Measurements from ENCODE around the gene KHK.

Gene KHK

GRCh38 chr2:27121906-27122305, 35.3 kb downstream of the KHK start (continued):
- TF ChIP-seq MZF1 (tag by site-specific recombination; IDR thresholded peaks at IDR 0.05; ENCODE audit: borderline replicate concordance) (no peak), ZNF239 (tag by site-specific recombination; IDR thresholded peaks at IDR 0.05) (no peak), ZNF404 (tag by site-specific recombination; IDR thresholded peaks at IDR 0.05) (no peak), ZNF558 (tag by site-specific recombination; IDR thresholded peaks at IDR 0.05) (no peak), ZNF398 (tag by site-specific recombination; IDR thresholded peaks at IDR 0.05) (no peak), ZNF561 (tag by site-specific recombination; IDR thresholded peaks at IDR 0.05; ENCODE audit: borderline replicate concordance) (no peak), ZNF133 (tag by site-specific recombination; IDR thresholded peaks at IDR 0.05) (no peak), ZNF843 (tag by site-specific recombination; IDR thresholded peaks at IDR 0.05) (no peak)

DNA sequence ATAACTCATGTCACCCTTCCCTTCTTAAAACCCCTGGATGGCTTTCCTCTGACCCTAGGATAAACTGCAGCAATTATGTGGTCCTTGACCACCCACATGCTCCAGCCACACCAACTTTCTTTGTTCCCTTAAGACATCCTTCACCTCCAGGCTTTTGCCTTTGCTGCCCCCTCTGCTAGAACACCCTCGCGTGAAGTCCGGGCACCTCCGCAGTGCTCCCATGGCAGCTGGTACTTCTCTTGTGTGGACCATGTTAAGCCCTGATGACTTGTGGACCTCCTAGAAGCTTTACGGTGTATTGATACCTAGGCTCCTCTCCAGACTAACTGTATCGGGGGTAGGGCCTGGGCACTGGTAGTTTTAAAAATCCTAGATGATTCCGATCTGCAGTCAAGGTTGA, 36.2 kb downstream of the KHK start:
- TF ChIP-seq, protein P1, sequence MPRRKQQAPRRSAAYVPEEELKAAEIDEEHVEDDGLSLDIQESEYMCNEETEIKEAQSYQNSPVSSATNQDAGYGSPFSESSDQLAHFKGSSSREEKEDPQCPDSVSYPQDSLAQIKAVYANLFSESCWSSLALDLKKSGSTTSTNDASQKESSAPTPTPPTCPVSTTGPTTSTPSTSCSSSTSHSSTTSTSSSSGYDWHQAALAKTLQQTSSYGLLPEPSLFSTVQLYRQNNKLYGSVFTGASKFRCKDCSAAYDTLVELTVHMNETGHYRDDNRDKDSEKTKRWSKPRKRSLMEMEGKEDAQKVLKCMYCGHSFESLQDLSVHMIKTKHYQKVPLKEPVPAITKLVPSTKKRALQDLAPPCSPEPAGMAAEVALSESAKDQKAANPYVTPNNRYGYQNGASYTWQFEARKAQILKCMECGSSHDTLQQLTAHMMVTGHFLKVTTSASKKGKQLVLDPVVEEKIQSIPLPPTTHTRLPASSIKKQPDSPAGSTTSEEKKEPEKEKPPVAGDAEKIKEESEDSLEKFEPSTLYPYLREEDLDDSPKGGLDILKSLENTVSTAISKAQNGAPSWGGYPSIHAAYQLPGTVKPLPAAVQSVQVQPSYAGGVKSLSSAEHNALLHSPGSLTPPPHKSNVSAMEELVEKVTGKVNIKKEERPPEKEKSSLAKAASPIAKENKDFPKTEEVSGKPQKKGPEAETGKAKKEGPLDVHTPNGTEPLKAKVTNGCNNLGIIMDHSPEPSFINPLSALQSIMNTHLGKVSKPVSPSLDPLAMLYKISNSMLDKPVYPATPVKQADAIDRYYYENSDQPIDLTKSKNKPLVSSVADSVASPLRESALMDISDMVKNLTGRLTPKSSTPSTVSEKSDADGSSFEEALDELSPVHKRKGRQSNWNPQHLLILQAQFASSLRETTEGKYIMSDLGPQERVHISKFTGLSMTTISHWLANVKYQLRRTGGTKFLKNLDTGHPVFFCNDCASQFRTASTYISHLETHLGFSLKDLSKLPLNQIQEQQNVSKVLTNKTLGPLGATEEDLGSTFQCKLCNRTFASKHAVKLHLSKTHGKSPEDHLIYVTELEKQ (tag by site-specific recombination; IDR thresholded peaks at IDR 0.05; ENCODE audit: borderline replicate concordance) = no peak
- TF ChIP-seq ZNF654 (tag by site-specific recombination; IDR thresholded peaks at IDR 0.05; ENCODE audit: low read depth) (no peak), REST (tag by site-specific recombination; IDR thresholded peaks at IDR 0.05) (no peak), ZSCAN18 (tag by site-specific recombination; IDR thresholded peaks at IDR 0.05) (no peak), ZNF48 (tag by site-specific recombination; IDR thresholded peaks at IDR 0.05) (no peak), ZNF701 (tag by site-specific recombination; IDR thresholded peaks at IDR 0.05) (no peak)
- Histone ChIP-seq H3K4me3 (ENCODE audit: low read depth, low read length) (no peak overlapping the region), H3K27ac (ENCODE audit: extremely low read depth, low read depth, low read length) (no peak overlapping the region), H3K9me3 (ENCODE audit: control insufficient read depth, insufficient read depth, low read depth, low read length) (no peaks in the 10 kb centered on the region), H3K36me3 (ENCODE audit: control insufficient read depth in 2 of 2, insufficient read depth in 1 of 2, low read length in 2 of 2) (no peaks in the 10 kb centered on the region), H3K4me1 (ENCODE audit: control insufficient read depth, insufficient read depth, low read length) (0 out of 2 replicates have a peak, but pooled peaks cover 3% of the 10 kb centered on the region)
- ChIA-PET CTCF (interaction anchor here (1.0 to 3.3 kb wide), 4 partner anchors 11 to 157 kb away, joined by 3 to 17 read pairs (median 4); partner anchors contain the start of gene PREB), POLR2A (interaction anchor here (3.5 kb wide), 1 partner anchor 10 kb away, joined by 34 read pairs; the partner anchor contains the start of gene PREB)
